Measurements from ENCODE around the gene MYL11. TPM values are rescaled to one million over a fixed set of nuclear protein-coding genes. Genes with fewer than 3 reads are reported as not detected.

Gene MYL11
- polyA plus RNA-seq, 1 of the 3 experiments (the other 2 are of a cell fraction): 0.23 TPM

GRCh38 chr16:30380803-30381208 lies 6.2 kb downstream of the MYL11 start:
- TF ChIP-seq EZH2phosphoT487 (IDR thresholded peaks at IDR 0.05; ENCODE audit: borderline replicate concordance, low read depth) (no peak), GABPA (IDR thresholded peaks at IDR 0.05; ENCODE audit: low read depth) (no peak), NRF1 (IDR thresholded peaks at IDR 0.05; ENCODE audit: low read depth, low read length) (no peak), JUND (IDR thresholded peaks at IDR 0.05) (no peak), FOXJ3 (CRISPR knock-in tag; IDR thresholded peaks at IDR 0.05) (no peak)
- CTCF ChIA-PET: interaction anchor here (1.5 to 2.6 kb wide), 2 partner anchors 14 to 29 kb away, joined by 6 to 15 read pairs; partner anchors contain the start of gene ZNF48

GRCh38 chr16:30381291-30382041 lies 6.9 kb downstream of the MYL11 start:
- WGBS (ENCODE audit: low lambda C conversion rate): 94% methylated on average over 9 of the region's 13 CpGs
- Histone ChIP-seq H3K79me2 (ENCODE audit: insufficient read depth) (peaks cover 15% of the 10 kb centered on the region; the same call in 1 of the 2 replicates), H3F3A (replicated peaks; ENCODE audit: insufficient read depth) (peaks cover 22% of the 10 kb centered on the region), H3K27ac (ENCODE audit: low read depth in 2 of 2, low read length in 1 of 2) (no peak overlapping the region), H3K4me2 (no peak overlapping the region), H3K27me3 (ENCODE audit: insufficient read depth) (no peaks in the 10 kb centered on the region), H3K4me3 (ENCODE audit: low read depth in 2 of 2, low read length in 1 of 2) (no peak overlapping the region), H3K36me3 (replicated peaks in 1 of 2; ENCODE audit: control insufficient read depth in 1 of 2, insufficient read depth in 2 of 2, low read length in 1 of 2) (peaks cover 0 to 6% of the 10 kb centered on the region in 2 experiments), H2AFZ (ENCODE audit: low read depth) (no peak overlapping the region), H3K4me1 (ENCODE audit: control insufficient read depth in 1 of 2, insufficient read depth in 2 of 2, low read depth in 1 of 2, low read length in 1 of 2) (peaks cover 6 to 9% of the 10 kb centered on the region in 2 experiments; a peak in 3 of 4 replicates), H4K20me1 (ENCODE audit: insufficient read depth) (peaks cover 12% of the 10 kb centered on the region; the same call in 1 of the 2 replicates), H3K9me3 (no peaks in the 10 kb centered on the region), H3K9me2 (no peaks in the 10 kb centered on the region), H3K9ac (no peak overlapping the region)
- DNase-seq: no peak
- no peak for TF ChIP-seq SMC3 (IDR thresholded peaks at IDR 0.05; ENCODE audit: low read depth, low read length)
- TF ChIP-seq RFX5 (IDR thresholded peaks at IDR 0.05; ENCODE audit: low read length): no peak
- TF ChIP-seq USF2 (IDR thresholded peaks at IDR 0.05; ENCODE audit: borderline replicate concordance, low read depth, low read length): no peak
- TF ChIP-seq IRF3 (IDR thresholded peaks at IDR 0.05; ENCODE audit: low read depth, low read length): no peak
- TF ChIP-seq FOXJ3 (CRISPR knock-in tag; IDR thresholded peaks at IDR 0.05): no peak
- TF ChIP-seq EP300 (IDR thresholded peaks at IDR 0.05; ENCODE audit: borderline replicate concordance in 1 of 2, low read depth in 1 of 2, low read length in 1 of 2): no peak
- no peak for TF ChIP-seq TEAD4 (IDR thresholded peaks at IDR 0.05; ENCODE audit: borderline replicate concordance, insufficient read depth)
- no peak for TF ChIP-seq FOSL2 (IDR thresholded peaks at IDR 0.05; ENCODE audit: borderline replicate concordance, low read depth)
- TF ChIP-seq GABPA (IDR thresholded peaks at IDR 0.05; ENCODE audit: low read depth): no peak
- ChIA-PET CTCF (interaction anchor here (1.5 to 2.6 kb wide), 2 partner anchors 14 to 28 kb away, joined by 6 to 15 read pairs; partner anchors contain the start of gene ZNF48), POLR2A (interaction anchor here (1.8 to 5.1 kb wide), 2 partner anchors 13 to 18 kb away, joined by 6 to 33 read pairs; partner anchors contain the start of gene ZNF48)

More at GRCh38 chr16:30380803-30381208, 6.2 kb downstream of the MYL11 start:
- no peaks in the 10 kb centered on the region for H3K9me3 ChIP-seq
- no peak overlapping the region for H2AFZ ChIP-seq (ENCODE audit: low read depth)
- H3K79me2 ChIP-seq (ENCODE audit: insufficient read depth): peaks cover 15% of the 10 kb centered on the region; the same call in 1 of the 2 replicates
- DNase-seq: no peak
- H4K20me1 ChIP-seq (ENCODE audit: insufficient read depth): peaks cover 12% of the 10 kb centered on the region; the same call in 1 of the 2 replicates
- POLR2A ChIA-PET: interaction anchor here (5.1 kb wide), 1 partner anchor 14 kb away, joined by 33 read pairs; the partner anchor contains the start of gene ZNF48
- no peaks in the 10 kb centered on the region for H3K27me3 ChIP-seq (ENCODE audit: insufficient read depth)
- peaks cover 22% of the 10 kb centered on the region for H3F3A ChIP-seq (replicated peaks; ENCODE audit: insufficient read depth)
- H3K4me3 ChIP-seq (ENCODE audit: low read depth in 2 of 2, low read length in 1 of 2): no peak overlapping the region
- H3K4me2 ChIP-seq: no peak overlapping the region; the same call in 1 of the 2 replicates
- WGBS (ENCODE audit: low lambda C conversion rate): 88% methylated on average over 5 of the region's 6 CpGs
- H3K27ac ChIP-seq (ENCODE audit: low read depth in 2 of 2, low read length in 1 of 2): no peak overlapping the region
- H3K36me3 ChIP-seq (replicated peaks in 1 of 2; ENCODE audit: control insufficient read depth in 1 of 2, insufficient read depth in 2 of 2, low read length in 1 of 2): peaks cover 0 to 6% of the 10 kb centered on the region in 2 experiments
- H3K9ac ChIP-seq: no peak overlapping the region
- peaks cover 6 to 9% of the 10 kb centered on the region in 2 experiments; a peak in 3 of 4 replicates for H3K4me1 ChIP-seq (ENCODE audit: control insufficient read depth in 1 of 2, insufficient read depth in 2 of 2, low read depth in 1 of 2, low read length in 1 of 2)
- no peaks in the 10 kb centered on the region for H3K9me2 ChIP-seq

All from SK-N-SH (cell line).